Measurements from ENCODE around the gene CERS6.

- TF ChIP-seq EZH2phosphoT487 (IDR thresholded peaks at IDR 0.05; ENCODE audit: insufficient read depth, low read depth) (no peak), EZH2 (IDR thresholded peaks at IDR 0.05; ENCODE audit: insufficient read depth, poor library complexity, severe bottlenecking) (no peak)
These were observed 10.9 kb downstream of the CERS6 start for GRCh38 chr2:168466834-168467565.
